HG03095 (cell line): ENCODE data around the gene CFAP47.
"Not testable (repeated sequence)": the region's sequence is repeated elsewhere in the genome, so short reads cannot be mapped to it uniquely, and the experiment has no call there.

Experiments
- ATAC-seq: cut with Tn5 transposase; IDR thresholded peaks from one replicate; pipeline ENCODE4 v1.9.1; 2021; ENCODE audit warnings: moderate library complexity; ENCODE audit not compliant: unreplicated experiment

The CFAP47 gene

GRCh38 chrX:35919536-35920309, at the start of gene CFAP47:
CFAP47 (plus strand) TSS chrX:35919734; CDS start chrX:35919800, 66 bp downstream.
- no peak for ATAC-seq

- no peak for ATAC-seq
These were observed 38.9 kb upstream of the CFAP47 start for GRCh38 chrX:35880601-35881000.

DNA sequence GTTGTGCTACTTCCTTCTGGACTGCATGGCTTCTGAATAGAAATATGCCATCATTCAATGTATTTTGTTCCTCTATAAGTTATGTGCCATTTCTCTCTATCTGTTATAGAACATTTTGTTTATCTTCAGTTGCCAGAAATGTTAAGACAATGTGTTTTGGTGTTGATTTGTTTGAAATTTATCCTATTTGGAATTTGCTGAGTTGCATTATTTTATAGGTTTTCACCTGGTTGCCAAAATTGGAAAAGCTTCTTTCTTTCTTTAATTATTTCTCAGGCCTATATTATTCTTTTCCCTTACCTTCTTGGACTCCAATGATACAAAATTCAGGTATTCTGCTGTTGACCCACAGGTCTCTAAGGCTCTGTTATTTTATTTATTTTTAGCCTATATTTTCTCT, 33.4 kb upstream of the CFAP47 start:
- ATAC-seq = no peak

DNA sequence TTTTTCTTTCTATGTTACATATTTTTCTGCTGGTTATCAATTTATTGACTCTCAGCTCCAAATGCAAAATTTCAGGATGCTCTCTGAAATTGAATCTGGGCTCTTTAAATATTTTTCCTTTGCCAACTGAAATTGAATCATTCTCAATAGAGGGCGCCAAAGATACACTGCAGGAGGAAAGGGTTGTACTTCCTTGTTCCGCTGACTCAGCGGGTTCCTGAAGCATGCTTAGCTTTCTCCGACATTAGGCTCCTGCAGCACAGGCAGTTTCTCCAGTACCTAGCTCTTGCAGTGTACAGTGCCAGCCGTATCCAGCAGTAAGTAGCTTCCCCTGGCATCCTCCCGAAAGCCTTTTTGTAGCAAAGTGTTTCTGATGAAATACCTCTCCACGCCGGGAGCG, 28.8 kb upstream of the CFAP47 start:
- no peak for ATAC-seq

- ATAC-seq = not testable (repeated sequence)
These were observed 67.3 kb downstream of the CFAP47 start for GRCh38 chrX:35986816-35987215.

DNA sequence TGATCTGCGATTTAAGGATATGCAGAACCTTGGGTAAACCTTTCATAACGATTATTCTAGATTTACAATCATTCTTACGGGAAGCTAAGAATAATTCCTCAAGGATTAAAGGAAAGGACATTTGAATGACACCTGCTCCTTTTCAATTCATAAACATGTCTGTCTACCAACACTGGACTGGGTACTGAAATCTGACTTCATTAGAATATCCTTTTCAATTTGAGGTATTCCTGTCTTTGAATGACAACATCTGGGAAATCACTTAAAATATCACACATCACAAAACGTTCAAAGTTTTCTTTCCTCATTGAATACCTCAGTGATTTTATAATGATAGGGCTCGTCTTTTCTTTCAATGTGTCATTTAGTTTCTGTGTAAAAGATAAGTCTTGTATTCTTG, 87.7 kb downstream of the CFAP47 start:
- no peak for ATAC-seq

- no peak for ATAC-seq
These were observed 99.6 kb downstream of the CFAP47 start for GRCh38 chrX:36019125-36019524.

GRCh38 chrX:36035550-36035949, 116.0 kb downstream of the CFAP47 start:
- no peak for ATAC-seq

DNA sequence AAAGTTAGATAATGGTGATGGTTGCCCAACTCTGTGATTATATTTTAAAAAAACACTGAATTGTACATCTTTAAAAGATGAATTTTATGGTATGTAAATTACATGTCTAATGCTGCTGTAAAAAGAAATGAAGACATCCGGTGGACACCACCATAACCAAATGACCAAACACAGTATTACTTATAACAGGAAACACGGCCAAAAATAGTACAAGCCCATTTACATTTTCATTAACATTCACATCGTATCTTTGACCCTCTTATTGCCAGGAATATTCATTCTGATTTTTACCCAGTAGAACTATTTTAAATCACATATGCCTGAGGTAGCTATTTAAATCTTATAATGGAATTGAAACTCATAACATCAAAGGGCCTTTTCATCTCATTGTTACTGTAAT, 143.2 kb downstream of the CFAP47 start:
- ATAC-seq = no peak

DNA sequence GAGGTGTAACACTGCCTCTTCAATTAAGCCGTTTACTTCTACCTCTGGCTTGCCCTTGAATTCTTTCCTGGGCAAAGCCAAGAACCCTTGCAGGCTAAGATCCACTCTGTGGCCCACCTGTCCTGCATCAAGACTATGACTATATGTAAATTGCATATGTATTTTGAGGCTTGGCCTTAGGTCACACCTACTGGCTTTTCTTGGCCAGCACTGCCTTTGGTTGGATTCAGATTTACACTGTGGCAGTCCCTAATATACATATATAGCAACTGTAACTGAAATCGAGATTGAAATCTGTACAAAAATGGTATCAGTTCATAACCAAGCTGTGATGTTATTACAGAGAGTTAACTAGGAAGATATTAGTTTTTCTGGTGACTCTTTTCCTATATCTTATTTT, 151.5 kb downstream of the CFAP47 start:
- no peak for ATAC-seq

DNA sequence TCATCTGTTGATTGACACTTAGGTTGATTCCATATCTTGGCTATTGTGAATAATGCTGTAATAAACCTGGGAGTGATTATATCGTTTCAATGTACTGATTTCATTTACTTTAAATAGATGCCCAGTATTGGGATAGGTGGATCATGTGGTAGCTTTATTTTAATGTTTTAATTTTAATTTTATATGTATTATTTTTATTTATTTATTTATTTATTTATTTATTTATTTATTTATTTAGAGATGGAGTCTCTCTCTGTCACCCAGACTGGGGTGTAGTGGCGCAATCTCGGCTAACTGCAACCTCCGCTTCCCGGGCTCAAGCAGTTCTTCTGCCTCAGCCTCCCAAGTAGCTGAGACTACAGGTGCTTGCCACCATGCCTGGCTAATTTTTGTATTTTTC, 155.5 kb downstream of the CFAP47 start:
- ATAC-seq = not testable (repeated sequence)

DNA sequence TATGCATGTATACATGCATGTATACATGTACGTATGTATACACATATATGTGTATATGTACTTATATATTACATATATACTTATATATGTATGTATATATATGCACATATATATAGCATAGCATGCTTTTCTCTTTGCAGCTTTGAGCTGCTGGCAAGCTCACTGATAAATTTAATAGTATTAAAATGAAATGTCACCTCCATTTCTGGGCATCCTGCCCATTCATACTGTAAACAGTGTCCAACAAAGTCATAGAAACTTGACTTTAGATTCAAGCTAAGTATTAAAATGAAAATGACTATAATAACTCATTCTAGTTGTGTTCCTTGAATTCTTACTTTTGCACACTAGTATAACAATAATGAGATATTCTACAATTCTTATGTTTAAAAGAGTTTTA, 163.7 kb downstream of the CFAP47 start:
- ATAC-seq = no peak

DNA sequence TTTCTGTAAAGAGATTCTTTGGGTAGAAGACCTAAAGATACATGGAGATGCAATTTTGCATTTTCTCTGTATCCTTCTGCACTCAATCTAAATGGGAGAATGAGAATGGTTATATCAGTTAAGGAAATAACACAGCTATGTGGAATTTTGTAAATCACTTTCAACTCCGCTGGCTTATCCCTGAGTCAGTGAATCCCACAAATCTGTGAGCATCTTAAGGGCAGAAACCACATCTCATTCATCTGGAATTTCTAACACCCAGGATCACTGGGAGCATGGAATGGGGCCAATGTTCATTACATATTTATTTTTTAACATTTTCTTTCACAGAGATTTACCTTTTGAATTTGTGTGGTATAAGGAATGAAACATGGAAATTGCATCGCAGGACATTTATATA, 167.8 kb downstream of the CFAP47 start:
- ATAC-seq = no peak

- not testable (repeated sequence) for ATAC-seq
These were observed 169.4 kb downstream of the CFAP47 start for GRCh38 chrX:36088939-36089338.

DNA sequence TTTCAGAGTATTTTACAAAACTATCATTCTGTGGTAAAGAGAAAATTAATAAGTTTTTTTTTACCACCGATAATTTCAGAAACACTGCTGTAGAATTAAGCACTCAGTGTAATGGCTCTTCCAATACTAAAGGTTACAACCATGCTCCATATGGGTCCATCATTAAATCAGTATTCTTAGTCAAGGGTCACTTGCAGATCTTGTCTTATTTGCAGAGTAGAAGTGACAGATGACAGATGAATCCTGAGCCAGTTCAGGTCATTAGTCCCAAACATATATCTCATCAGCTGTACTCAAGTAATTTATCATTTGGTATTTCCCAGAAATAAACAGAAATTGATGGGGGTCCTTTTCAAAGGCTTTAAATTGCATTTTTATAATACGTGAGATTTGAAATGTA, 182.9 kb downstream of the CFAP47 start:
- no peak for ATAC-seq

DNA sequence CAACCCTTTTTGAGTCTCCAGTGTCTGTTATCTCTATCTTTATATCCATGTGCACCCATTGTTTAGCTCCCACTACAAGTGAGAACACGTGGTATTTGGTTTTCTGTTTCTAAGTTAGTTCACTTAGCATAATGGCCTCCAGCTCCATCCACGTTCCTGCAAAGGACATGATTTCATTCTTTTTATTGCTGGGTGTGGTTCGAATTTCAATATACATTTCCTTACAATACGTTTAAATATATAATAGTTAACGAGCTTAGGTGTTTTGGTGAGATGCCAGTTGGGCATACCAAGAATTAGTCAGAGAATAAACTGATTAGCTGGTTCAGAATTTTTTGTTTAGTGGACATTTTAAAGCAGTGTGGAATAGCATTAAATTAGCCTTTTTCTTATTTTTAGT, 196.7 kb downstream of the CFAP47 start:
- ATAC-seq = no peak

GRCh38 chrX:36159254-36159653, 239.7 kb downstream of the CFAP47 start:
- no peak for ATAC-seq

- ATAC-seq = no peak
These were observed 240.5 kb downstream of the CFAP47 start for GRCh38 chrX:36160081-36160480.

GRCh38 chrX:36198575-36198974, 279.0 kb downstream of the CFAP47 start:
- ATAC-seq = no peak

GRCh38 chrX:36199928-36200327, 280.4 kb downstream of the CFAP47 start:
- no peak for ATAC-seq

DNA sequence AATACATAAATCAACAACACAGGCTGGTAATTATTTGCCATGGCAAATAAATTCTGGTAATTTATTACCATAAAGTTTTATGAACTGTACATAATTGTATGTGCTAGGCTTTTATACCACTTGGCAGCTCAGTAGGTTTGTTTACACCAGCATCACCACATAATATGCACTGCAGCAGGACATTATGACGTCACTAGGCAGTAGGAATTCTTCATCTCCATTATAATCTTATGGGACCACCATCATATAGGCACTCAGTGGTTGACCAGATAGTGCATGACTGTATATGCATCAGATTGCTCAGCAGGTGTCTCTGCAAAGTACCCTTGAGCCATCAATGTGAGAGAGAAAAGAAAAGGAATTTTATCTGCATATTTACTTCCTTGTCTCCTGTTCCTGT, 295.4 kb downstream of the CFAP47 start:
- no peak for ATAC-seq

- no peak for ATAC-seq
These were observed 299.3 kb downstream of the CFAP47 start for GRCh38 chrX:36218801-36219200.
